Omental fat pad (tissue), 4 donors: ENCODE data around the gene SLC7A6. TPM values are rescaled to one million over a fixed set of nuclear protein-coding genes. Genes with fewer than 3 reads are reported as not detected.
A peak's percentile ranks its signal among the peaks of the same experiment; 100 is the strongest.

Source experiments
- ATAC-seq: fragments of 150-250 bp; one replicate; pipeline ENCODE4 v1.9.1; 2016; ENCODE audit warnings: mild to moderate bottlenecking, moderate library complexity; ENCODE audit not compliant: low FRiP score
- DNase-seq: peaks from one replicate; pipeline ENCODE4 v3.0.0-alpha.2; 2019; ENCODE audit warnings: low spot score
- total RNA-seq, 4 donors: library from RNA; depleted of rRNA; stranded (reverse); fragments of >200 nt; gene quantifications; one replicate each; pipeline ENCODE4 v1.1.0, GENCODE V29; 2016
- TF ChIP-seq, protein P1 (sequence below), 3 donors: fragments of 450-650 bp; IDR thresholded peaks; one replicate each; pipeline ENCODE4 v1.5.1; 2016 to 2017; ENCODE audit warnings: antibody characterized with exemption in 3 of 3, mild to moderate bottlenecking in 3 of 3, moderate library complexity in 2 of 3

SLC7A6 gene
- total RNA-seq, 4 donors from 2014 or later, result 129 to 181 (median 147) TPM

GRCh38 chr16:68265078-68265920 lies 973 bp downstream of the SLC7A6 start:
- peak; percentile 65 for ATAC-seq
- no peak for DNase-seq
- TF ChIP-seq, protein P1, sequence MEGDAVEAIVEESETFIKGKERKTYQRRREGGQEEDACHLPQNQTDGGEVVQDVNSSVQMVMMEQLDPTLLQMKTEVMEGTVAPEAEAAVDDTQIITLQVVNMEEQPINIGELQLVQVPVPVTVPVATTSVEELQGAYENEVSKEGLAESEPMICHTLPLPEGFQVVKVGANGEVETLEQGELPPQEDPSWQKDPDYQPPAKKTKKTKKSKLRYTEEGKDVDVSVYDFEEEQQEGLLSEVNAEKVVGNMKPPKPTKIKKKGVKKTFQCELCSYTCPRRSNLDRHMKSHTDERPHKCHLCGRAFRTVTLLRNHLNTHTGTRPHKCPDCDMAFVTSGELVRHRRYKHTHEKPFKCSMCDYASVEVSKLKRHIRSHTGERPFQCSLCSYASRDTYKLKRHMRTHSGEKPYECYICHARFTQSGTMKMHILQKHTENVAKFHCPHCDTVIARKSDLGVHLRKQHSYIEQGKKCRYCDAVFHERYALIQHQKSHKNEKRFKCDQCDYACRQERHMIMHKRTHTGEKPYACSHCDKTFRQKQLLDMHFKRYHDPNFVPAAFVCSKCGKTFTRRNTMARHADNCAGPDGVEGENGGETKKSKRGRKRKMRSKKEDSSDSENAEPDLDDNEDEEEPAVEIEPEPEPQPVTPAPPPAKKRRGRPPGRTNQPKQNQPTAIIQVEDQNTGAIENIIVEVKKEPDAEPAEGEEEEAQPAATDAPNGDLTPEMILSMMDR (IDR thresholded peaks at IDR 0.05), result no peak

GRCh38 chr16:68267612-68268405 lies 3.5 kb downstream of the SLC7A6 start:
- DNase-seq (no peak), ATAC-seq (no peak)
- TF ChIP-seq, protein P1 (IDR thresholded peaks at IDR 0.05), result no peak

- no peak for DNase-seq
- TF ChIP-seq, protein P1 (IDR thresholded peaks at IDR 0.05), result no peak
- ATAC-seq, result no peak
These were observed 5.5 kb downstream of the SLC7A6 start for GRCh38 chr16:68269793-68270192.

- no peak for ATAC-seq
- TF ChIP-seq, protein P1 (IDR thresholded peaks at IDR 0.05), result no peak
- DNase-seq, result no peak
These were observed 6.0 kb downstream of the SLC7A6 start for GRCh38 chr16:68270353-68270752.

DNA sequence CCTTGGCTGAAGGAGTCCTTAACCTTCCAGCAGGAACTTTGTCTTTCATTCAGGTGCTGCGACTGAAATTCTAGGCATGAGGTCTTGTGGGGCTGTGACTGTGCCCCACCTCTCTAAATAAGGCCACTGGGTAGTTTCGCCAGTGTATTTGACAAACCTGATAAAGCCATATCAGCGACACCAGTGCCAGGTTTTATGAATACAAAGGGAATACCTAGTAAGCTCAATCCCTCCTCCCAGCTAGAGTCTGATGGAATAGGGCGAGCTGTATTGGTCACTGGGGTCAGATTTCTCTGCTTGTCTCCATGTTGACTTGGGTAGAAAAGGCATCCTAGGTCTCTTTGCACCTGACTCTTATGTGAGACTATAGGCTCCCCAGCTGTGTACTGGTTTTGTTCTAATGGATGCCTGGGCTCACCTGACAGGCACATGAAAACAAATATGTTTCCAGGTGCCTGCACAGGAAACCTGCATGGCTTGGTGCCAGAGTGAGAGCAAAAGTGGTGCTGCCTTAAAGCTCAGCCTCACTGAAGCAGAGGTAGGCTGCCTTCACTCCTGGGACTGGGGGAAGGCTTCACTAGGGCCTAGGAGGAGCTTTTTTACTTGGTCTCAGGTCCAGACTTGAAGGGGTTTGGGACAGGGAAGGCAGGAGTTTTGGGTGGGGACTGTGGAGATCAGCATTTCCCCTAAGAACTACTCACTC lies 8.3 kb downstream of the SLC7A6 start:
- ATAC-seq (no peak), DNase-seq (no peak)
- TF ChIP-seq, protein P1 (IDR thresholded peaks at IDR 0.05), result no peak

DNA sequence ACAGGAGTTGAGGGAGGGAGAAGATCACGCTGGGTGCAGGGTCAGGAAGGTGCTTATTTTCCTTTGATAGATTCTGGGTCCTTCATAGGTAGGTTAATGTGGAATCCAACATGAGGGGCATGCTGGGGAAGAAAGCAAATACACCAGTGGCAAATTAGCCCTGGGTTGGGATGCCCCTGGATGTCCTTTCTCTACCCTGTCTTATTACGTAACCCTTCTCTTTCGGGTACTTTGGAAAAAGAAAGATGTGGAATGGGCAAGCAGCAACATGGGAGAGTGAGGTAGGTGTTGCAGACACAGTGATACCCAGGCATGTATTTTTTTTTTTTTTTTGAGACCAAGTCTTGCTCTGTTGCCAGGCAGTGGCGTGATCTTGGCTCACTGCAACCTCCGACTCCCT lies 9.1 kb downstream of the SLC7A6 start:
- TF ChIP-seq, protein P1 (IDR thresholded peaks at IDR 0.05), result no peak
- no peak for DNase-seq
- ATAC-seq, result no peak
